Activated B cell treated with CpG ODN at 0.5 μM for 24 hours (primary cell): ENCODE data around the gene MTPN. TPM values are rescaled to one million over a fixed set of nuclear protein-coding genes. Genes with fewer than 3 reads are reported as not detected.

Source experiments
- ATAC-seq: fragments of 200-7000 bp; cut with Tn5 transposase; one replicate; pipeline ENCODE4 v1.10.0; 2021; ENCODE audit warnings: low read depth, mild to moderate bottlenecking, moderate library complexity
- CTCF ChIA-PET: fragments of 350-600 bp; sonication (Branson Sonifier 250); formaldehyde crosslinking; loops from one replicate; lab custom pipeline; 2021; ENCODE audit warnings: antibody characterized with exemption; lab: Charles Lee
- POLR2A ChIA-PET: fragments of 350-600 bp; sonication (Branson Sonifier 250); formaldehyde crosslinking; loops from one replicate; lab custom pipeline; 2021; ENCODE audit warnings: antibody characterized with exemption; lab: Charles Lee
- DNase-seq: peaks from one replicate; pipeline ENCODE4 v3.0.0; 2022
- H3K27ac Mint-ChIP-seq: one replicate; pipeline ENCODE4 v1.8.0; 2020; ENCODE audit warnings: mixed read lengths
- H3K27me3 Mint-ChIP-seq: one replicate; pipeline ENCODE4 v1.8.0; 2021; ENCODE audit warnings: mixed read lengths
- H3K36me3 Mint-ChIP-seq: one replicate; pipeline ENCODE4 v1.8.0; 2021; ENCODE audit warnings: low read depth, mixed read lengths
- H3K4me1 Mint-ChIP-seq: one replicate; pipeline ENCODE4 v1.8.0; 2021; ENCODE audit warnings: mixed read lengths
- H3K4me3 Mint-ChIP-seq: one replicate; pipeline ENCODE4 v1.8.0; 2020; ENCODE audit warnings: mild to moderate bottlenecking, mixed read lengths
- H3K9me3 Mint-ChIP-seq: one replicate; pipeline ENCODE4 v1.8.0; 2020; ENCODE audit warnings: mixed read lengths
- intact Hi-C: fragments of 100-400 bp; cut with micrococcal nuclease; formaldehyde crosslinking; loops from one replicate; pipeline ENCODE4 v1.15.1; 2024
- total RNA-seq: library from RNA; stranded (reverse); gene quantifications from 2 replicates; pipeline ENCODE4 v1.2.3, GENCODE V29; 2022
- TF ChIP-seq, protein P1 (sequence below): fragments of 200-600 bp; IDR thresholded peaks from one replicate; pipeline ENCODE4 v1.8.0; 2022; ENCODE audit warnings: antibody characterized with exemption, mild to moderate bottlenecking

Gene MTPN
- total RNA-seq, 1 donor from 2014 or later = 137 TPM

GRCh38 chr7:135886345-135887132 is 90.6 kb downstream of the MTPN start:
- H3K4me1 Mint-ChIP-seq = no peaks in the 10 kb centered on the region
- POLR2A ChIA-PET = no interaction called here
- TF ChIP-seq, protein P1, sequence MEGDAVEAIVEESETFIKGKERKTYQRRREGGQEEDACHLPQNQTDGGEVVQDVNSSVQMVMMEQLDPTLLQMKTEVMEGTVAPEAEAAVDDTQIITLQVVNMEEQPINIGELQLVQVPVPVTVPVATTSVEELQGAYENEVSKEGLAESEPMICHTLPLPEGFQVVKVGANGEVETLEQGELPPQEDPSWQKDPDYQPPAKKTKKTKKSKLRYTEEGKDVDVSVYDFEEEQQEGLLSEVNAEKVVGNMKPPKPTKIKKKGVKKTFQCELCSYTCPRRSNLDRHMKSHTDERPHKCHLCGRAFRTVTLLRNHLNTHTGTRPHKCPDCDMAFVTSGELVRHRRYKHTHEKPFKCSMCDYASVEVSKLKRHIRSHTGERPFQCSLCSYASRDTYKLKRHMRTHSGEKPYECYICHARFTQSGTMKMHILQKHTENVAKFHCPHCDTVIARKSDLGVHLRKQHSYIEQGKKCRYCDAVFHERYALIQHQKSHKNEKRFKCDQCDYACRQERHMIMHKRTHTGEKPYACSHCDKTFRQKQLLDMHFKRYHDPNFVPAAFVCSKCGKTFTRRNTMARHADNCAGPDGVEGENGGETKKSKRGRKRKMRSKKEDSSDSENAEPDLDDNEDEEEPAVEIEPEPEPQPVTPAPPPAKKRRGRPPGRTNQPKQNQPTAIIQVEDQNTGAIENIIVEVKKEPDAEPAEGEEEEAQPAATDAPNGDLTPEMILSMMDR = no peak
- ATAC-seq = no peak
- no peaks in the 10 kb centered on the region for H3K27me3 Mint-ChIP-seq
- intact Hi-C loops = no loop called here
- H3K4me3 Mint-ChIP-seq = no peak overlapping the region
- no peak for DNase-seq
- H3K27ac Mint-ChIP-seq = no peak overlapping the region
- CTCF ChIA-PET = no interaction called here
- no peaks in the 10 kb centered on the region for H3K9me3 Mint-ChIP-seq
- H3K36me3 Mint-ChIP-seq = no peaks in the 10 kb centered on the region

DNA sequence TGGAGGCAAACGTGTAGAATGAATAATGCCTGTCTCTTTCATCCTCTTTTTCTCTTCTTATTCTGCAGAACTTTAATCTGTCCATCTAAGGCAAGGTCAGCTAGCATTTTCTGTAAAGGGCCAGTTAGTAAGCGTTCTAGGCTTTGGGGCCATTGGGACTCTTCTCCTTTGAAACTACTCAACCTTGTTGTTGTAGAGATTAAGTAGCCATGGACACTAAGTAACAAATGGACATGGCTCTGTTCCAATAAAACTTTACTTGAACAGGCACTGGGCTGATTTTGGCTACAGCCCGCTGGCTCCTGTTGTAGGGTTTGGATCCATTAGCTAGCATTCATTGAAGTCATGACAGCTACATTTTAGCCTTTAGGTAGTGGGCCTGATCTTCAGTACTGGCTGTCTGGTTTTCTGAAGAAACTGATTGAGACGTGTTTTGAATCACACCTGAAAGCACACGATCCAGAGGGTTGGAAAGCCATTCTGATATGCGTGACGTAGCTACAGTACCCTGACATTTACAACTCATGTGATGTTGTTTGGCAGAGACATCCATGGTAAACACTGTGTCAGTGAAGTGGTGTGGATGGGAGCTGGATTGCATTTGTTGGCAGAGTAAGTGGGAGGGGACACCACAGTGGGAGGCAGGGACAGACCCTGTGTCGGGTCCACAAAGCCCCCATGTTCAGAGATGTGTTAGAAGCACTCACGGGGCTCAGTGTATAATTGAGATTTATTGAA is 92.5 kb downstream of the MTPN start:
- POLR2A ChIA-PET = no interaction called here
- H3K4me3 Mint-ChIP-seq = no peak overlapping the region
- no peaks in the 10 kb centered on the region for H3K36me3 Mint-ChIP-seq
- peaks cover 4% of the 10 kb centered on the region for H3K27me3 Mint-ChIP-seq
- H3K4me1 Mint-ChIP-seq = no peaks in the 10 kb centered on the region
- H3K9me3 Mint-ChIP-seq = no peaks in the 10 kb centered on the region
- ATAC-seq (no peak), DNase-seq (no peak)
- intact Hi-C loops = no loop called here
- CTCF ChIA-PET = no interaction called here
- H3K27ac Mint-ChIP-seq = no peak overlapping the region
- TF ChIP-seq, protein P1 = no peak

DNA sequence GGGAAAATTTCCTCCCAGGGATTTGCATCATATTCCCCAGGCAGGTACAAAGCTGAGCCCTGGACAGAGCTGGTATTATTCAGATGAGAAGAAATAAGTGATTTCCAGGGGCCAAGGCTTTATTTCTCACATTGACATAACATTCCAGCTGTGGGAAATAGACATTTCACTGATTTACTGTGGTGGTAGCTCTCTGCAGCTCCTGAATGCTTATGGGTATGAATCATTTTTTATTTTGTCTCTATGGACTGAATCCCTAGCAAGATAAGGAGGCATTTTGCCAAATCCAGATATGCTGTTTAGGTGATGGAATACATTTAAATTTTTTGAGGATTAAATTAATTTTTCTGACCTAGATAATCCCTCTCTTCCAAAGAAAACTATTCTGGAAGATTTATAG is 97.9 kb downstream of the MTPN start:
- ChIA-PET POLR2A (no interaction called here), CTCF (no interaction called here)
- Mint-ChIP-seq H3K4me3 (no peak overlapping the region), H3K27ac (no peak overlapping the region), H3K36me3 (no peaks in the 10 kb centered on the region), H3K27me3 (peaks cover 17% of the 10 kb centered on the region), H3K4me1 (no peaks in the 10 kb centered on the region), H3K9me3 (no peaks in the 10 kb centered on the region)
- ATAC-seq (no peak), DNase-seq (no peak)
- TF ChIP-seq, protein P1 = no peak
- intact Hi-C loops = no loop called here

- TF ChIP-seq, protein P1 = no peak
- ATAC-seq (no peak), DNase-seq (no peak)
- Mint-ChIP-seq H3K36me3 (no peaks in the 10 kb centered on the region), H3K27ac (no peak overlapping the region), H3K27me3 (peaks cover 17% of the 10 kb centered on the region), H3K4me3 (no peak overlapping the region), H3K4me1 (no peaks in the 10 kb centered on the region), H3K9me3 (no peaks in the 10 kb centered on the region)
- intact Hi-C loops = no loop called here
- ChIA-PET POLR2A (no interaction called here), CTCF (no interaction called here)
These were observed 98.9 kb downstream of the MTPN start for GRCh38 chr7:135878284-135878683.

GRCh38 chr7:135877805-135878204 is 99.4 kb downstream of the MTPN start:
- ATAC-seq (no peak), DNase-seq (no peak)
- ChIA-PET POLR2A (no interaction called here), CTCF (no interaction called here)
- no peaks in the 10 kb centered on the region for H3K4me1 Mint-ChIP-seq
- intact Hi-C loops = no loop called here
- H3K27ac Mint-ChIP-seq = no peak overlapping the region
- peaks cover 17% of the 10 kb centered on the region for H3K27me3 Mint-ChIP-seq
- no peaks in the 10 kb centered on the region for H3K36me3 Mint-ChIP-seq
- no peaks in the 10 kb centered on the region for H3K9me3 Mint-ChIP-seq
- TF ChIP-seq, protein P1 = no peak
- no peak overlapping the region for H3K4me3 Mint-ChIP-seq
